Measurements from ENCODE around the gene CHN1.

CHN1 gene

GRCh38 chr2:174870787-174871186, 134.4 kb downstream of the CHN1 start:
- DNase-seq (ENCODE audit: low spot score), result no peak

- no peak for DNase-seq (ENCODE audit: low spot score)
These were observed 136.3 kb downstream of the CHN1 start for GRCh38 chr2:174868878-174869277.

GRCh38 chr2:174866421-174866820, 138.8 kb downstream of the CHN1 start:
- no peak for DNase-seq (ENCODE audit: low spot score)

GRCh38 chr2:174863183-174863582, 142.0 kb downstream of the CHN1 start:
- DNase-seq (ENCODE audit: low spot score), result no peak

GRCh38 chr2:174859563-174860169, 145.5 kb downstream of the CHN1 start:
- DNase-seq (ENCODE audit: low spot score), result no peak

GRCh38 chr2:174858745-174859144, 146.4 kb downstream of the CHN1 start:
- no peak for DNase-seq (ENCODE audit: low spot score)

- DNase-seq (ENCODE audit: low spot score), result no peak
These were observed 148.7 kb downstream of the CHN1 start for GRCh38 chr2:174856447-174856846.

- DNase-seq (ENCODE audit: low spot score), result no peak
These were observed 157.9 kb downstream of the CHN1 start for GRCh38 chr2:174846941-174847938.

GRCh38 chr2:174846218-174846617, 159.0 kb downstream of the CHN1 start:
- no peak for DNase-seq (ENCODE audit: low spot score)

- DNase-seq (ENCODE audit: low spot score), result no peak
These were observed 160.9 kb downstream of the CHN1 start for GRCh38 chr2:174844295-174844708.

- DNase-seq (ENCODE audit: low spot score), result no peak
These were observed 162.7 kb downstream of the CHN1 start for GRCh38 chr2:174842496-174842895.

GRCh38 chr2:174841936-174842335, 163.2 kb downstream of the CHN1 start:
- no peak for DNase-seq (ENCODE audit: low spot score)

GRCh38 chr2:174841350-174841749, 163.8 kb downstream of the CHN1 start:
- no peak for DNase-seq (ENCODE audit: low spot score)

- no peak for DNase-seq (ENCODE audit: low spot score)
These were observed 164.7 kb downstream of the CHN1 start for GRCh38 chr2:174840436-174840835.

GRCh38 chr2:174839662-174840061, 165.5 kb downstream of the CHN1 start:
- no peak for DNase-seq (ENCODE audit: low spot score)

GRCh38 chr2:174836995-174837390, 168.2 kb downstream of the CHN1 start:
- no peak for DNase-seq (ENCODE audit: low spot score)

- DNase-seq (ENCODE audit: low spot score), result no peak
These were observed 168.7 kb downstream of the CHN1 start for GRCh38 chr2:174836377-174836994.

GRCh38 chr2:174835797-174836255, 169.4 kb downstream of the CHN1 start:
- DNase-seq (ENCODE audit: low spot score), result no peak

GRCh38 chr2:174833737-174834136, 171.4 kb downstream of the CHN1 start:
- no peak for DNase-seq (ENCODE audit: low spot score)

- DNase-seq (ENCODE audit: low spot score), result no peak
These were observed 174.6 kb downstream of the CHN1 start for GRCh38 chr2:174830561-174830960.

- DNase-seq (ENCODE audit: low spot score), result no peak
These were observed 175.6 kb downstream of the CHN1 start for GRCh38 chr2:174829550-174829949.

Measured in germinal center (tissue), 1 donor.